GM23338 (cell line): ENCODE results near the gene FOXP1. TPM values are rescaled to one million over a fixed set of nuclear protein-coding genes. Genes with fewer than 3 reads are reported as not detected.

ENCODE experiments used
- ATAC-seq: fragments of 200-7000 bp; cut with Tn5 transposase; 3 replicates; pipeline ENCODE4 v1.9.1; 2020
- DNase-seq: peaks from one replicate; pipeline ENCODE4 v3.0.0-alpha.2; 2015; ENCODE audit warnings: low spot score
- H2AFZ ChIP-seq: fragments of 200-600 bp; sonication (generic); 2 replicates; pipeline ENCODE4 v1.8.0; 2016; ENCODE audit warnings: antibody characterized with exemption, mild to moderate bottlenecking, moderate library complexity
- H3F3A ChIP-seq: fragments of 200-600 bp; sonication (generic); replicated peaks from 2 replicates; pipeline ENCODE4 v1.8.0; 2017; ENCODE audit warnings: antibody characterized with exemption, mixed run types, low read depth
- H3K27ac ChIP-seq: fragments of 200-600 bp; sonication (generic); 2 replicates; pipeline ENCODE4 v1.6.1; 2016; ENCODE audit warnings: low read depth
- H3K27me3 ChIP-seq: fragments of 200-600 bp; sonication (generic); 2 replicates; pipeline ENCODE4 v1.8.0; 2016; ENCODE audit warnings: mild to moderate bottlenecking, mixed run types, moderate library complexity; ENCODE audit not compliant: insufficient read depth
- H3K36me3 ChIP-seq: fragments of 200-600 bp; sonication (generic); 2 replicates; pipeline ENCODE4 v1.8.0; 2016; ENCODE audit warnings: mild to moderate bottlenecking; ENCODE audit not compliant: insufficient read depth
- H3K4me1 ChIP-seq: fragments of 200-600 bp; sonication (generic); 2 replicates; pipeline ENCODE4 v1.8.0; 2016; ENCODE audit warnings: mild to moderate bottlenecking, moderate library complexity; ENCODE audit not compliant: insufficient read depth
- H3K4me2 ChIP-seq: fragments of 200-600 bp; sonication (generic); 2 replicates; pipeline ENCODE4 v1.7.1; 2017; ENCODE audit warnings: mixed run types
- H3K4me3 ChIP-seq: fragments of 200-600 bp; sonication (generic); 2 replicates; pipeline ENCODE4 v1.6.1; 2016; ENCODE audit warnings: mixed run types
- H3K79me2 ChIP-seq: fragments of 200-600 bp; sonication (generic); replicated peaks from 2 replicates; pipeline ENCODE4 v1.8.0; 2017; ENCODE audit warnings: mild to moderate bottlenecking; ENCODE audit not compliant: insufficient read depth
- H3K9me2 ChIP-seq: fragments of 200-600 bp; sonication (generic); 2 replicates; pipeline ENCODE4 v1.8.0; 2017; ENCODE audit not compliant: insufficient read depth
- H4K20me1 ChIP-seq: fragments of 200-600 bp; sonication (generic); replicated peaks from 2 replicates; pipeline ENCODE4 v1.8.0; 2017; ENCODE audit warnings: mild to moderate bottlenecking; ENCODE audit not compliant: insufficient read depth
- H3K27ac Mint-ChIP-seq: 2 replicates; pipeline ENCODE4 v1.8.0; 2020; ENCODE audit warnings: inconsistent platforms, mild to moderate bottlenecking, moderate library complexity, mixed read lengths
- H3K27me3 Mint-ChIP-seq: 3 replicates; pipeline ENCODE4 v1.8.0; 2022; ENCODE audit warnings: low read depth, mild to moderate bottlenecking, moderate library complexity, mixed read lengths, inconsistent platforms; ENCODE audit not compliant: insufficient read depth, poor library complexity
- H3K36me3 Mint-ChIP-seq: 3 replicates; pipeline ENCODE4 v1.8.0; 2021; ENCODE audit warnings: low read depth, mild to moderate bottlenecking, inconsistent platforms, moderate library complexity, mixed read lengths
- H3K4me1 Mint-ChIP-seq: 3 replicates; pipeline ENCODE4 v1.8.0; 2020; ENCODE audit warnings: mild to moderate bottlenecking, inconsistent platforms, mixed read lengths
- H3K4me3 Mint-ChIP-seq: 3 replicates; pipeline ENCODE4 v1.8.0; 2021; ENCODE audit warnings: moderate library complexity, mild to moderate bottlenecking, inconsistent platforms, mixed read lengths
- H3K9me3 Mint-ChIP-seq: 3 replicates; pipeline ENCODE4 v1.8.0; 2020; ENCODE audit warnings: moderate library complexity, mild to moderate bottlenecking, inconsistent platforms, mixed read lengths
- CREB1 ChIP-seq: fragments of 250-450 bp; sonication (Bioruptor Pico); IDR thresholded peaks from 2 replicates; pipeline ENCODE4 v1.5.0; 2020; ENCODE audit warnings: low read depth, mild to moderate bottlenecking, moderate library complexity
- CTCF ChIP-seq, 2 experiments: fragments of 200-600 bp in 1 of 2; sonication (generic) in 1 of 2; conservative IDR thresholded peaks; 2 replicates each; pipeline versions ENCODE4 v1.5.1 to v1.6.1; 2016 to 2017; ENCODE audit warnings: antibody characterized with exemption in 2 of 2, low read depth in 2 of 2, mild to moderate bottlenecking in 2 of 2, moderate library complexity in 1 of 2
- ETS1 ChIP-seq: IDR thresholded peaks from 2 replicates; pipeline ENCODE4 v1.6.1; 2016; ENCODE audit warnings: antibody characterized with exemption
- EZH2 ChIP-seq: fragments of 200-600 bp; sonication (generic); IDR thresholded peaks from one replicate; pipeline ENCODE4 v1.8.0; 2017; ENCODE audit warnings: antibody characterized with exemption, mild to moderate bottlenecking, low read depth; ENCODE audit not compliant: unreplicated experiment
- EZH2phosphoT487 ChIP-seq: fragments of 200-600 bp; sonication (generic); IDR thresholded peaks from one replicate; pipeline ENCODE4 v1.8.1; 2018; ENCODE audit warnings: antibody characterized with exemption; ENCODE audit not compliant: unreplicated experiment
- JUNB ChIP-seq: IDR thresholded peaks from one replicate; pipeline ENCODE4 v1.6.1; 2016; ENCODE audit warnings: antibody characterized with exemption; ENCODE audit not compliant: unreplicated experiment
- NANOG ChIP-seq: IDR thresholded peaks from 2 replicates; pipeline ENCODE4 v1.6.1; 2016; ENCODE audit warnings: antibody characterized with exemption, borderline replicate concordance
- POLR2AphosphoS5 ChIP-seq: IDR thresholded peaks from 2 replicates; pipeline ENCODE4 v1.6.1; 2016; ENCODE audit warnings: antibody characterized with exemption, low read depth
- STAT1 ChIP-seq: IDR thresholded peaks from one replicate; pipeline ENCODE4 v1.6.1; 2016; ENCODE audit warnings: antibody characterized with exemption; ENCODE audit not compliant: unreplicated experiment
- ZNF114 ChIP-seq: fragments of 250-450 bp; sonication (Bioruptor Pico); IDR thresholded peaks from 2 replicates; pipeline ENCODE4 v1.5.0; 2020; ENCODE audit warnings: mild to moderate bottlenecking, moderate library complexity
- ZNF331 ChIP-seq: fragments of 250-450 bp; sonication (Bioruptor Pico); IDR thresholded peaks from 2 replicates; pipeline ENCODE4 v1.5.0; 2020; ENCODE audit warnings: low read depth, mild to moderate bottlenecking, moderate library complexity
- polyA plus RNA-seq: library from polyadenylated mRNA; unstranded; fragments of >200 nt; fragmentation: Nextera tagmentation; extraction: Ambion mirVana; gene quantifications from 2 replicates; pipeline ENCODE4 v1.2.1, GENCODE V29; 2016
- total RNA-seq: library from RNA; depleted of rRNA; stranded (reverse); fragments of >200 nt; shearing (Covaris generic); gene quantifications from 2 replicates; pipeline ENCODE4 v1.2.3, GENCODE V29; 2014
- TF ChIP-seq, protein P1 (sequence below): IDR thresholded peaks from one replicate; pipeline ENCODE4 v1.6.1; 2018; ENCODE audit warnings: antibody characterized with exemption; ENCODE audit not compliant: unreplicated experiment
- TF ChIP-seq, protein P2 (sequence below): fragments of 250-450 bp; sonication (Bioruptor Pico); IDR thresholded peaks from 2 replicates; pipeline ENCODE4 v1.5.0; 2020; ENCODE audit warnings: mild to moderate bottlenecking, moderate library complexity

FOXP1 gene
- total and polyA plus RNA-seq, 2 experiments from 2014 or later = 32.9 to 35.5 TPM

- DNase-seq (no peak), ATAC-seq (no peak)
- TF ChIP-seq CREB1 (no peak), NANOG (no peak), POLR2AphosphoS5 (no peak), ETS1 (no peak), EZH2 (no peak), CTCF (conservative IDR thresholded peaks at IDR 0.05; ENCODE audit: low read depth in 2 of 2) (no peak), EZH2phosphoT487 (no peak), ZNF331 (no peak), JUNB (no peak), STAT1 (no peak), ZNF114 (CRISPR knock-in tag) (no peak)
- TF ChIP-seq, protein P1, sequence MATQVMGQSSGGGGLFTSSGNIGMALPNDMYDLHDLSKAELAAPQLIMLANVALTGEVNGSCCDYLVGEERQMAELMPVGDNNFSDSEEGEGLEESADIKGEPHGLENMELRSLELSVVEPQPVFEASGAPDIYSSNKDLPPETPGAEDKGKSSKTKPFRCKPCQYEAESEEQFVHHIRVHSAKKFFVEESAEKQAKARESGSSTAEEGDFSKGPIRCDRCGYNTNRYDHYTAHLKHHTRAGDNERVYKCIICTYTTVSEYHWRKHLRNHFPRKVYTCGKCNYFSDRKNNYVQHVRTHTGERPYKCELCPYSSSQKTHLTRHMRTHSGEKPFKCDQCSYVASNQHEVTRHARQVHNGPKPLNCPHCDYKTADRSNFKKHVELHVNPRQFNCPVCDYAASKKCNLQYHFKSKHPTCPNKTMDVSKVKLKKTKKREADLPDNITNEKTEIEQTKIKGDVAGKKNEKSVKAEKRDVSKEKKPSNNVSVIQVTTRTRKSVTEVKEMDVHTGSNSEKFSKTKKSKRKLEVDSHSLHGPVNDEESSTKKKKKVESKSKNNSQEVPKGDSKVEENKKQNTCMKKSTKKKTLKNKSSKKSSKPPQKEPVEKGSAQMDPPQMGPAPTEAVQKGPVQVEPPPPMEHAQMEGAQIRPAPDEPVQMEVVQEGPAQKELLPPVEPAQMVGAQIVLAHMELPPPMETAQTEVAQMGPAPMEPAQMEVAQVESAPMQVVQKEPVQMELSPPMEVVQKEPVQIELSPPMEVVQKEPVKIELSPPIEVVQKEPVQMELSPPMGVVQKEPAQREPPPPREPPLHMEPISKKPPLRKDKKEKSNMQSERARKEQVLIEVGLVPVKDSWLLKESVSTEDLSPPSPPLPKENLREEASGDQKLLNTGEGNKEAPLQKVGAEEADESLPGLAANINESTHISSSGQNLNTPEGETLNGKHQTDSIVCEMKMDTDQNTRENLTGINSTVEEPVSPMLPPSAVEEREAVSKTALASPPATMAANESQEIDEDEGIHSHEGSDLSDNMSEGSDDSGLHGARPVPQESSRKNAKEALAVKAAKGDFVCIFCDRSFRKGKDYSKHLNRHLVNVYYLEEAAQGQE = no peak
- TF ChIP-seq, protein P2, sequence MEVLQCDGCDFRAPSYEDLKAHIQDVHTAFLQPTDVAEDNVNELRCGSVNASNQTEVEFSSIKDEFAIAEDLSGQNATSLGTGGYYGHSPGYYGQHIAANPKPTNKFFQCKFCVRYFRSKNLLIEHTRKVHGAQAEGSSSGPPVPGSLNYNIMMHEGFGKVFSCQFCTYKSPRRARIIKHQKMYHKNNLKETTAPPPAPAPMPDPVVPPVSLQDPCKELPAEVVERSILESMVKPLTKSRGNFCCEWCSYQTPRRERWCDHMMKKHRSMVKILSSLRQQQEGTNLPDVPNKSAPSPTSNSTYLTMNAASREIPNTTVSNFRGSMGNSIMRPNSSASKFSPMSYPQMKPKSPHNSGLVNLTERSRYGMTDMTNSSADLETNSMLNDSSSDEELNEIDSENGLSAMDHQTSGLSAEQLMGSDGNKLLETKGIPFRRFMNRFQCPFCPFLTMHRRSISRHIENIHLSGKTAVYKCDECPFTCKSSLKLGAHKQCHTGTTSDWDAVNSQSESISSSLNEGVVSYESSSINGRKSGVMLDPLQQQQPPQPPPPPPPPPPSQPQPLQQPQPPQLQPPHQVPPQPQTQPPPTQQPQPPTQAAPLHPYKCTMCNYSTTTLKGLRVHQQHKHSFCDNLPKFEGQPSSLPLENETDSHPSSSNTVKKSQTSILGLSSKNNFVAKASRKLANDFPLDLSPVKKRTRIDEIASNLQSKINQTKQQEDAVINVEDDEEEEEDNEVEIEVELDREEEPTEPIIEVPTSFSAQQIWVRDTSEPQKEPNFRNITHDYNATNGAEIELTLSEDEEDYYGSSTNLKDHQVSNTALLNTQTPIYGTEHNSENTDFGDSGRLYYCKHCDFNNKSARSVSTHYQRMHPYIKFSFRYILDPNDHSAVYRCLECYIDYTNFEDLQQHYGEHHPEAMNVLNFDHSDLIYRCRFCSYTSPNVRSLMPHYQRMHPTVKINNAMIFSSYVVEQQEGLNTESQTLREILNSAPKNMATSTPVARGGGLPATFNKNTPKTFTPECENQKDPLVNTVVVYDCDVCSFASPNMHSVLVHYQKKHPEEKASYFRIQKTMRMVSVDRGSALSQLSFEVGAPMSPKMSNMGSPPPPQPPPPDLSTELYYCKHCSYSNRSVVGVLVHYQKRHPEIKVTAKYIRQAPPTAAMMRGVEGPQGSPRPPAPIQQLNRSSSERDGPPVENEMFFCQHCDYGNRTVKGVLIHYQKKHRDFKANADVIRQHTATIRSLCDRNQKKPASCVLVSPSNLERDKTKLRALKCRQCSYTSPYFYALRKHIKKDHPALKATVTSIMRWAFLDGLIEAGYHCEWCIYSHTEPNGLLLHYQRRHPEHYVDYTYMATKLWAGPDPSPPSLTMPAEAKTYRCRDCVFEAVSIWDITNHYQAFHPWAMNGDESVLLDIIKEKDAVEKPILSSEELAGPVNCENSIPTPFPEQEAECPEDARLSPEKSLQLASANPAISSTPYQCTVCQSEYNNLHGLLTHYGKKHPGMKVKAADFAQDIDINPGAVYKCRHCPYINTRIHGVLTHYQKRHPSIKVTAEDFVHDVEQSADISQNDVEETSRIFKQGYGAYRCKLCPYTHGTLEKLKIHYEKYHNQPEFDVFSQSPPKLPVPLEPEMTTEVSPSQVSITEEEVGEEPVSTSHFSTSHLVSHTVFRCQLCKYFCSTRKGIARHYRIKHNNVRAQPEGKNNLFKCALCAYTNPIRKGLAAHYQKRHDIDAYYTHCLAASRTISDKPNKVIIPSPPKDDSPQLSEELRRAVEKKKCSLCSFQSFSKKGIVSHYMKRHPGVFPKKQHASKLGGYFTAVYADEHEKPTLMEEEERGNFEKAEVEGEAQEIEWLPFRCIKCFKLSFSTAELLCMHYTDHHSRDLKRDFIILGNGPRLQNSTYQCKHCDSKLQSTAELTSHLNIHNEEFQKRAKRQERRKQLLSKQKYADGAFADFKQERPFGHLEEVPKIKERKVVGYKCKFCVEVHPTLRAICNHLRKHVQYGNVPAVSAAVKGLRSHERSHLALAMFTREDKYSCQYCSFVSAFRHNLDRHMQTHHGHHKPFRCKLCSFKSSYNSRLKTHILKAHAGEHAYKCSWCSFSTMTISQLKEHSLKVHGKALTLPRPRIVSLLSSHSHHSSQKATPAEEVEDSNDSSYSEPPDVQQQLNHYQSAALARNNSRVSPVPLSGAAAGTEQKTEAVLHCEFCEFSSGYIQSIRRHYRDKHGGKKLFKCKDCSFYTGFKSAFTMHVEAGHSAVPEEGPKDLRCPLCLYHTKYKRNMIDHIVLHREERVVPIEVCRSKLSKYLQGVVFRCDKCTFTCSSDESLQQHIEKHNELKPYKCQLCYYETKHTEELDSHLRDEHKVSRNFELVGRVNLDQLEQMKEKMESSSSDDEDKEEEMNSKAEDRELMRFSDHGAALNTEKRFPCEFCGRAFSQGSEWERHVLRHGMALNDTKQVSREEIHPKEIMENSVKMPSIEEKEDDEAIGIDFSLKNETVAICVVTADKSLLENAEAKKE (CRISPR knock-in tag) = no peak
- H2AFZ ChIP-seq = no peak overlapping the region
- no peak overlapping the region for H3K27ac ChIP-seq
- no peak overlapping the region for H3K4me3 Mint-ChIP-seq
- no peak overlapping the region for H3K27ac Mint-ChIP-seq
- no peaks in the 10 kb centered on the region for H3K4me1 Mint-ChIP-seq
- peaks cover 6% of the 10 kb centered on the region; the same call in 2 of the 3 replicates for H3K9me3 Mint-ChIP-seq
- no peaks in the 10 kb centered on the region; the same call in 1 of the 2 replicates for H3K9me2 ChIP-seq
- H3K36me3 ChIP-seq = no peaks in the 10 kb centered on the region
- no peaks in the 10 kb centered on the region for H4K20me1 ChIP-seq
- H3K27me3 ChIP-seq = no peaks in the 10 kb centered on the region
- H3F3A ChIP-seq = no peaks in the 10 kb centered on the region
- no peak overlapping the region for H3K4me2 ChIP-seq
- H3K4me3 ChIP-seq = no peak overlapping the region
- H3K4me1 ChIP-seq = no peaks in the 10 kb centered on the region
- no peaks in the 10 kb centered on the region for H3K79me2 ChIP-seq
- no peaks in the 10 kb centered on the region for H3K27me3 Mint-ChIP-seq
- H3K36me3 Mint-ChIP-seq = no peaks in the 10 kb centered on the region
Observed at GRCh38 chr3:71601811-71602210, 18.3 kb upstream of the FOXP1 start.
